CD4-positive, CD25-positive, alpha-beta regulatory T cell (primary cell): ENCODE measurements around the gene NUP214. TPM values are rescaled to one million over a fixed set of nuclear protein-coding genes. Genes with fewer than 3 reads are reported as not detected.
A peak's percentile ranks its signal among the peaks of the same experiment; 100 is the strongest.
"Not testable (repeated sequence)": the region's sequence is repeated elsewhere in the genome, so short reads cannot be mapped to it uniquely, and the experiment has no call there.

Experiments
- ATAC-seq, 2 donors: fragments of 150-1000 bp; cut with Tn5 transposase; one replicate each; pipeline ENCODE4 v1.10.0; 2021; ENCODE audit warnings: low read depth in 2 of 2, moderate number of reproducible peaks in 2 of 2, moderate library complexity in 1 of 2
- DNase-seq, 3 donors: peaks; one replicate each; pipeline versions ENCODE4 v3.0.0 to v3.0.0-alpha.2; 2012 to 2022; ENCODE audit warnings: mixed read lengths in 1 of 3
- H3K27ac ChIP-seq: one replicate; pipeline ENCODE4 v1.7.0; 2013; ENCODE audit warnings: mild to moderate bottlenecking, low read length; ENCODE audit not compliant: insufficient read depth, poor library complexity, severe bottlenecking
- H3K27me3 ChIP-seq: one replicate; pipeline ENCODE4 v1.7.0; 2013; ENCODE audit warnings: low read length; ENCODE audit not compliant: control insufficient read depth, insufficient read depth
- H3K36me3 ChIP-seq: one replicate; pipeline ENCODE4 v1.7.0; 2013; ENCODE audit warnings: mild to moderate bottlenecking, low read length, moderate library complexity; ENCODE audit not compliant: control insufficient read depth, insufficient read depth
- H3K4me1 ChIP-seq: 2 replicates; pipeline ENCODE4 v1.7.0; 2013; ENCODE audit warnings: mild to moderate bottlenecking, low read length; ENCODE audit not compliant: insufficient read depth, control insufficient read depth, poor library complexity, severe bottlenecking
- H3K4me3 ChIP-seq: one replicate; pipeline ENCODE4 v1.7.0; 2013; ENCODE audit warnings: low read depth, mild to moderate bottlenecking, low read length, moderate library complexity
- H3K9me3 ChIP-seq, 2 experiments: 1 replicate in 1 of 2; 2 replicates in 1 of 2; pipeline ENCODE4 v1.7.0; 2013; ENCODE audit warnings: low read length in 2 of 2, mild to moderate bottlenecking in 1 of 2, moderate library complexity in 1 of 2; ENCODE audit not compliant: control insufficient read depth in 2 of 2
- H3K27ac Mint-ChIP-seq, 3 donors: one replicate each; pipeline ENCODE4 v1.8.0; 2020 to 2022; ENCODE audit warnings: mild to moderate bottlenecking in 3 of 3, mixed read lengths in 3 of 3, moderate library complexity in 2 of 3
- H3K27me3 Mint-ChIP-seq: one replicate; pipeline ENCODE4 v1.8.0; 2022; ENCODE audit warnings: mild to moderate bottlenecking, mixed read lengths
- H3K36me3 Mint-ChIP-seq: one replicate; pipeline ENCODE4 v1.8.0; 2020; ENCODE audit warnings: mixed read lengths
- H3K4me1 Mint-ChIP-seq, 4 donors: one replicate each; pipeline ENCODE4 v1.8.0; 2020 to 2022; ENCODE audit warnings: mixed read lengths in 4 of 4, mild to moderate bottlenecking in 1 of 4
- H3K4me3 Mint-ChIP-seq, 4 donors: one replicate each; pipeline ENCODE4 v1.8.0; 2020 to 2022; ENCODE audit warnings: mild to moderate bottlenecking in 4 of 4, mixed read lengths in 4 of 4, moderate library complexity in 3 of 4
- H3K9me3 Mint-ChIP-seq, 7 donors: one replicate each; pipeline ENCODE4 v1.8.0; 2020 to 2022; ENCODE audit warnings: mixed read lengths in 7 of 7, mild to moderate bottlenecking in 3 of 7, moderate library complexity in 2 of 7
- polyA plus RNA-seq, 4 donors: library from polyadenylated mRNA; unstranded; fragments of 300-500 nt; fragmentation: Illumina TruSeq; gene quantifications; one replicate each; pipeline ENCODE4 v1.2.3, GENCODE V29; 2021
- total RNA-seq: library from RNA; stranded (reverse); gene quantifications from one replicate; pipeline ENCODE4 v1.2.3, GENCODE V29; 2022

Gene NUP214
- total and polyA plus RNA-seq, 5 donors from 2014 or later: 9.8 to 124 (median 14.8) TPM

DNA sequence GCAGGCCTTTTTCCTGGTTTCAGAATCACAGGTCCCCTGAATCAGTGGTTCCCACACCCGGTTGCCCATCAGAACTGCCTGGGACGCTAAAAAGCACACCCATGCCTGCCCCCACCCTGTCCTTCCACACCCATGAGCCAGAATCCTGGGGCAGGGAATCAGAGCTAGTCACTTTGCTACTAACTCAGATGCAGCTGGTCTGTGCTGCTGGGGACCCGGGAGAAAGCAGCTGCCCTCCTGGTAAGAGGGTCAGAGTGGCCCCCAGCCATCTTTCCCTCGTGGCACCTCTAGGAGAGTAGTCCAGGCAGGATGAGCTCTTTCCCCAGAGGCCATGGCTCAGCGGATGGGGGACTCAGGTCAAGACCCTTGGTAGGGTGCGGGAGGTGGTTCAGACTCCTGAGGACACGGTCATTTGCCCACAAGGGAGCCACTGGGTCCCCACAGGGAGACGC, 11.3 kb upstream of the NUP214 start:
- no peaks in the 10 kb centered on the region for H3K36me3 ChIP-seq
- H3K9me3 ChIP-seq: no peaks in the 10 kb centered on the region
- no peak overlapping the region for H3K4me3 ChIP-seq
- Mint-ChIP-seq H3K27ac (no peak overlapping the region), H3K36me3 (no peaks in the 10 kb centered on the region), H3K4me3 (no peak overlapping the region), H3K27me3 (peaks cover 17% of the 10 kb centered on the region), H3K9me3 (peaks cover 0 to 2% (median 0%) of the 10 kb centered on the region in 7 donors), H3K4me1 (no peaks in the 10 kb centered on the region)
- H3K4me1 ChIP-seq: no peaks in the 10 kb centered on the region
- H3K27ac ChIP-seq: no peak overlapping the region
- ATAC-seq (no peak), DNase-seq (no peak)
- H3K27me3 ChIP-seq: no peaks in the 10 kb centered on the region

DNA sequence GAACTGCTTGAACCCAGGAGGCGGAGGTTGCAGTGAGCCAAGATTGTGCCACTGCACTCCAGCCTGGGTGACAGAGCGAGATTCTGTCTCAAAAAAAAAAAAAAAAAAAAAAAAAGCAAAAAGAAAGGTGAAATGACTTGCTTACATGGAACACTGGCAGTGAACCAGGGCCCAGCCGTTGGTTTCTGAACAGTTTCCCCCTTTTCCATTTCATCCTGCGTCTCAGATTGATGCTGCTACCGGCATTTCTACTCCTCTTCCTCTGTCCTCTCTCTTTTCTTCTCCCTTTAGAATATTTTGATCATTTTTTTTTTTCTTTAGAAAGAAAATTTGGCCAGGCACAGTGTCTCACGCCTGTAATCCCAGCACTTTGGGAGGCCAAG, 10.0 kb upstream of the NUP214 start:
- not testable (repeated sequence) for H3K4me1 ChIP-seq, H3K4me1 Mint-ChIP-seq, H3K4me3 ChIP-seq, H3K9me3 Mint-ChIP-seq, ATAC-seq, H3K27ac ChIP-seq, H3K27ac Mint-ChIP-seq, H3K9me3 ChIP-seq, H3K36me3 ChIP-seq, H3K27me3 ChIP-seq, H3K36me3 Mint-ChIP-seq, H3K4me3 Mint-ChIP-seq, DNase-seq
- peaks cover 19% of the 10 kb centered on the region for H3K27me3 Mint-ChIP-seq

DNA sequence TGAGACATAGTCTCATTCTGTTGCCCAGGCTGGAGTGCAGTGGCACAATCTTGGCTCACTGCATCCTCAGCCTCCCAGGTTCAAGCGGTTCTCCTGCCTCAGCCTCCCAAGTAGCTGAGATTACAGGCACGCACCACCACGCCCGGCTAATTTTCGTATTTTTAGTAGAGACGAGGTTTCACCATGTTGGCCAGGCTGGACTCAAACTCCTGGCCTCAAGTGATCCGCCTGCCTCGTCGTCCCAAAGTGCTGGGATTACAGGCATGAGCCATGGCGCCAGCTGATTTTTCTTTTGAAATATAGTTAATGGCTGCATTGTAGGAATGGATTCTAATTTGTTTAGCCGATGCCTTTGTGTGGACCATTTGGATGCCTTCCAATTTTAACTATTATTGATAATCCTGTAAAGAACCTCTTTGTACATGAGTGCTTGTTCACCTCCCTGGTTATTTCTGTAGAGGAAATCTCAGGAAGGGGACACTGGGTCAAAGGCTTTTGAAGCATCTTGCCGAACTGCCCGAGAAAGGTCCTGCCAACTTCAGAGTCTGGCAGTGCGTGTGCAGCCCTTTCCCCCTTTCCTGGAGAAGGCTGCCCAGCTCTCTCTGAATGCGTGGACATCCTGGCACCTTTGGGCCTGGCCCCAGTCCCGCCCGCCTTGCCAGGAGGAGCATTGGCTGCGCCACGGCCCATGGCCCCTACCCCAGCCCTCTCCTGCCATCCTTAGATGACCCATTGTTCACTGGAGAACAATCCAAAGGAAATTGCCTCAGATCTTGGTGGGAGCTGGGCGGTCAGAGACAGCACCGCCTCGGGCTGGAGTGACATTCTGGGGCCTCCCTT, 8.9 kb upstream of the NUP214 start:
- no peak overlapping the region for H3K4me3 Mint-ChIP-seq
- H3K27ac Mint-ChIP-seq: no peak overlapping the region
- no peaks in the 10 kb centered on the region for H3K4me1 ChIP-seq
- no peak overlapping the region for H3K4me3 ChIP-seq
- H3K36me3 Mint-ChIP-seq: no peaks in the 10 kb centered on the region
- H3K27me3 ChIP-seq: no peaks in the 10 kb centered on the region
- H3K9me3 Mint-ChIP-seq: peaks cover 0 to 3% (median 0%) of the 10 kb centered on the region in 7 donors
- ATAC-seq (no peak), DNase-seq (no peak)
- no peaks in the 10 kb centered on the region for H3K36me3 ChIP-seq
- no peaks in the 10 kb centered on the region for H3K9me3 ChIP-seq
- H3K27me3 Mint-ChIP-seq: peaks cover 21% of the 10 kb centered on the region
- H3K27ac ChIP-seq: no peak overlapping the region
- H3K4me1 Mint-ChIP-seq: no peaks in the 10 kb centered on the region

DNA sequence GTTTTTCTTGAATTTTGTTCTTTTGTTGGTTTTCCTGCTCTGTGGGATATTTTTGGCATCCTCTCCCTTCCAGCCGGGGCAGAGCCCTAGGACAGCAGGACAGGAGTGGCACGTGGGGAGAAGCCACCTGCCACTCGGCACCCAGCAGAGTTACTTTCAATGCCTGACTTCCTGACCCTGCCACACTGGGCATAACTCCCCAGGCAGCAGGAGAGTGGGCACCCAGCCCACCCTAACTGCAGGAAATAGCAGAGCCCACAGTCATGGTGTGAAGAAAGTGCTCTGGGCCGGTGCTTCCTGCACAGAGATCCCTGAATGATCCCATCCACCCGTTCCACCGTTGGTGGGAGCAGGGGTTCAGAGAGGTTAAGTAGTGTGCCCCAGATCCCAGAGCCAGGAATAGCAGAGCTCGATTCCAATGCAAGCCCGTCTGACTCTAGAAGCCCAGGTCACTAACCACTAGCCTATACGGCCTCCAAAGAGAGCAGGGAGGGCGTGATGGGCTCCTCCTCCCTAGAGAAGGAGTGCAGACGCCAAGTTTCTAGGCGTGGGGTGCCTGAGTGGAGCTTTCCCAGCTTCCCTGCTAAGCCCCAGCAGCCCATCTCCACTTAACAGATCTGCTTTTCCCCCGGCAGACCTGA, 8.1 kb upstream of the NUP214 start:
- Mint-ChIP-seq H3K4me1 (no peaks in the 10 kb centered on the region), H3K27ac (no peak overlapping the region)
- no peak for ATAC-seq

DNA sequence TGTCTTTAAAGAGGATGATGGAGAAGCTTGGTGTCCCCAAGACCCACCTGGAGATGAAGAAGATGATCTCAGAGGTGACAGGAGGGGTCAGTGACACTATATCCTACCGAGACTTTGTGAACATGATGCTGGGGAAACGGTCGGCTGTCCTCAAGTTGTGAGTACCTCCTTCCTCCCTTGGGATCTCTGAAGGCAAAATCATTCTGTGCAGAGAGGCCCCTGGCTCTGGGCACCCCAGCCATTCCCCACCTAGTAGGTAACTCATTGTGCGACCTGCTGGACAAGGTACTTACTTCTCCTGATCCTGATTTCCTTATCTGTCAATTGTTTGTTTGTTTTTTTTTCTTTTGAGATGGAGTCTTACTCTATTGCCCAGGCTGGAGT, 7.6 kb upstream of the NUP214 start:
- H3K27me3 ChIP-seq: no peaks in the 10 kb centered on the region
- no peaks in the 10 kb centered on the region for H3K4me1 Mint-ChIP-seq
- no peak overlapping the region for H3K4me3 Mint-ChIP-seq
- peaks cover 0 to 3% (median 0%) of the 10 kb centered on the region in 7 donors for H3K9me3 Mint-ChIP-seq
- no peak overlapping the region for H3K27ac ChIP-seq
- peak in 1 of 2 donors; percentile 9 for ATAC-seq
- H3K36me3 Mint-ChIP-seq: no peaks in the 10 kb centered on the region
- no peaks in the 10 kb centered on the region for H3K9me3 ChIP-seq
- H3K4me3 ChIP-seq: no peak overlapping the region
- H3K4me1 ChIP-seq: no peaks in the 10 kb centered on the region
- H3K27ac Mint-ChIP-seq: no peak overlapping the region
- H3K36me3 ChIP-seq: no peaks in the 10 kb centered on the region
- no peak for DNase-seq
- H3K27me3 Mint-ChIP-seq: peaks cover 21% of the 10 kb centered on the region

More for the DNA sequence above, 8.1 kb upstream of the NUP214 start:
- H3K4me1 ChIP-seq: no peaks in the 10 kb centered on the region
- no peak overlapping the region for H3K4me3 ChIP-seq
- Mint-ChIP-seq H3K27me3 (peaks cover 21% of the 10 kb centered on the region), H3K9me3 (peaks cover 0 to 3% (median 0%) of the 10 kb centered on the region in 7 donors), H3K36me3 (no peaks in the 10 kb centered on the region), H3K4me3 (no peak overlapping the region)
- DNase-seq: no peak
- H3K27ac ChIP-seq: no peak overlapping the region
- no peaks in the 10 kb centered on the region for H3K9me3 ChIP-seq
- no peaks in the 10 kb centered on the region for H3K36me3 ChIP-seq
- no peaks in the 10 kb centered on the region for H3K27me3 ChIP-seq

GRCh38 chr9:131119600-131119999, 5.8 kb upstream of the NUP214 start:
- DNase-seq (no peak), ATAC-seq (no peak)
- Mint-ChIP-seq H3K27me3 (peaks cover 16% of the 10 kb centered on the region), H3K4me1 (peaks cover 0 to under 1% (median under 1%) of the 10 kb centered on the region in 4 donors), H3K27ac (no peak overlapping the region), H3K4me3 (no peak overlapping the region), H3K36me3 (no peaks in the 10 kb centered on the region), H3K9me3 (peaks cover 0 to 3% (median 0%) of the 10 kb centered on the region in 7 donors)
- Histone ChIP-seq H3K36me3 (no peaks in the 10 kb centered on the region), H3K4me3 (no peak overlapping the region), H3K27me3 (no peaks in the 10 kb centered on the region), H3K9me3 (no peaks in the 10 kb centered on the region), H3K27ac (no peak overlapping the region), H3K4me1 (peaks cover 2% of the 10 kb centered on the region)

- H3K27me3 ChIP-seq: no peaks in the 10 kb centered on the region
- H3K4me3 ChIP-seq: no peak overlapping the region
- H3K4me3 Mint-ChIP-seq: peak overlapping the region in 1 of 4 donors; percentile 55
- no peak for ATAC-seq
- H3K36me3 ChIP-seq: no peaks in the 10 kb centered on the region
- H3K9me3 Mint-ChIP-seq: peaks cover 0 to 3% (median 0%) of the 10 kb centered on the region in 7 donors
- DNase-seq: no peak
- H3K4me1 Mint-ChIP-seq: peaks cover 2 to 12% (median 9%) of the 10 kb centered on the region in 4 donors
- H3K27me3 Mint-ChIP-seq: peaks cover 16% of the 10 kb centered on the region
- no peak overlapping the region for H3K27ac Mint-ChIP-seq
- H3K27ac ChIP-seq: no peak overlapping the region
- no peaks in the 10 kb centered on the region for H3K36me3 Mint-ChIP-seq
- H3K9me3 ChIP-seq: no peaks in the 10 kb centered on the region
- H3K4me1 ChIP-seq: peaks cover 8% of the 10 kb centered on the region
These were observed 4.7 kb upstream of the NUP214 start for GRCh38 chr9:131120620-131121228.
